ENCODE measurements around the gene PSMB8.
A peak's percentile ranks its signal among the peaks of the same experiment; 100 is the strongest.

Gene PSMB8

GRCh38 chr6:32887616-32888015 lies 43.8 kb upstream of the PSMB8 start:
- no peaks in the 10 kb centered on the region for H3K27me3 ChIP-seq (ENCODE audit: insufficient read depth, low read length)
- no peak overlapping the region for H3K4me2 ChIP-seq (ENCODE audit: low read length)
- WGBS (ENCODE audit: extremely low coverage, insufficient coverage, insufficient read length), result no CpG with 5 or more reads among the region's 5 CpGs
- no peak overlapping the region for H3K18ac ChIP-seq (ENCODE audit: low read length)
- H2AFZ ChIP-seq (ENCODE audit: insufficient read depth, low read length, poor library complexity), result no peak overlapping the region
- no peak overlapping the region for H3K9ac ChIP-seq (ENCODE audit: low read length)
- no peak overlapping the region for H2BK120ac ChIP-seq (ENCODE audit: insufficient read depth, low read length, poor library complexity)
- no peaks in the 10 kb centered on the region for H3K4me1 ChIP-seq (ENCODE audit: control insufficient read depth in 1 of 2, insufficient read depth in 2 of 2, low read length in 2 of 2)
- H3K4ac ChIP-seq (ENCODE audit: low read depth, low read length), result no peak overlapping the region
- no peaks in the 10 kb centered on the region for H3K9me3 ChIP-seq (ENCODE audit: insufficient read depth, low read depth, low read length)
- no peak overlapping the region for H2BK12ac ChIP-seq (ENCODE audit: low read length)
- no peak overlapping the region for H4K12ac ChIP-seq (ENCODE audit: low read depth, low read length)
- H2AK5ac ChIP-seq (ENCODE audit: low read length), result no peak overlapping the region
- no peak overlapping the region for H2BK5ac ChIP-seq (ENCODE audit: low read depth, low read length, poor library complexity)
- no peaks in the 10 kb centered on the region for H3K79me1 ChIP-seq (ENCODE audit: low read length)
- H4K91ac ChIP-seq (ENCODE audit: low read depth, low read length), result no peak overlapping the region
- no peak overlapping the region for H3K23ac ChIP-seq (ENCODE audit: low read length)
- H3K4me3 ChIP-seq (ENCODE audit: low read depth, low read length), result no peak overlapping the region
- DNase-seq, result no peak
- no peak overlapping the region for H3K27ac ChIP-seq (ENCODE audit: low read depth, low read length)
- H3K79me2 ChIP-seq (ENCODE audit: control insufficient read depth, insufficient read depth, low read length, poor library complexity), result no peaks in the 10 kb centered on the region
- no peak overlapping the region for H4K8ac ChIP-seq (ENCODE audit: low read depth, low read length)
- H3K36me3 ChIP-seq (ENCODE audit: control insufficient read depth in 1 of 2, insufficient read depth in 2 of 2, low read length in 2 of 2), result no peaks in the 10 kb centered on the region
- H3K14ac ChIP-seq (ENCODE audit: low read length), result no peak overlapping the region

- Histone ChIP-seq H4K12ac (ENCODE audit: low read depth, low read length) (no peak overlapping the region), H3K4me2 (ENCODE audit: low read length) (no peak overlapping the region), H2BK12ac (ENCODE audit: low read length) (no peak overlapping the region), H3K4me1 (ENCODE audit: control insufficient read depth in 1 of 2, insufficient read depth in 2 of 2, low read length in 2 of 2) (no peaks in the 10 kb centered on the region), H3K4me3 (ENCODE audit: low read depth, low read length) (no peak overlapping the region), H3K9ac (ENCODE audit: low read length) (no peak overlapping the region), H3K9me3 (ENCODE audit: insufficient read depth, low read depth, low read length) (no peaks in the 10 kb centered on the region), H3K4ac (ENCODE audit: low read depth, low read length) (no peak overlapping the region), H2BK120ac (ENCODE audit: insufficient read depth, low read length, poor library complexity) (no peak overlapping the region), H4K91ac (ENCODE audit: low read depth, low read length) (no peak overlapping the region), H2BK5ac (ENCODE audit: low read depth, low read length, poor library complexity) (no peak overlapping the region), H3K36me3 (ENCODE audit: control insufficient read depth in 1 of 2, insufficient read depth in 2 of 2, low read length in 2 of 2) (no peaks in the 10 kb centered on the region), H3K14ac (ENCODE audit: low read length) (no peak overlapping the region), H2AK5ac (ENCODE audit: low read length) (no peak overlapping the region), H4K8ac (ENCODE audit: low read depth, low read length) (no peak overlapping the region), H2AFZ (ENCODE audit: insufficient read depth, low read length, poor library complexity) (no peak overlapping the region), H3K27me3 (ENCODE audit: insufficient read depth, low read length) (no peaks in the 10 kb centered on the region), H3K79me2 (ENCODE audit: control insufficient read depth, insufficient read depth, low read length, poor library complexity) (no peaks in the 10 kb centered on the region), H3K23ac (ENCODE audit: low read length) (no peak overlapping the region), H3K18ac (ENCODE audit: low read length) (no peak overlapping the region), H3K79me1 (ENCODE audit: low read length) (no peaks in the 10 kb centered on the region), H3K27ac (ENCODE audit: low read depth, low read length) (no peak overlapping the region)
- no CpG with 5 or more reads among the region's 3 CpGs for WGBS (ENCODE audit: extremely low coverage, insufficient coverage, insufficient read length)
- peak in 1 of 2 donors; percentile 41 for DNase-seq
Observed at GRCh38 chr6:32886681-32887383, 43.0 kb upstream of the PSMB8 start.

- Histone ChIP-seq H3K9me3 (ENCODE audit: insufficient read depth, low read depth, low read length) (no peaks in the 10 kb centered on the region), H3K27ac (ENCODE audit: low read depth, low read length) (no peak overlapping the region), H2AK5ac (ENCODE audit: low read length) (no peak overlapping the region), H3K4me3 (ENCODE audit: low read depth, low read length) (no peak overlapping the region), H2BK120ac (ENCODE audit: insufficient read depth, low read length, poor library complexity) (no peak overlapping the region), H2AFZ (ENCODE audit: insufficient read depth, low read length, poor library complexity) (no peak overlapping the region), H3K4ac (ENCODE audit: low read depth, low read length) (no peak overlapping the region), H4K8ac (ENCODE audit: low read depth, low read length) (no peak overlapping the region), H4K12ac (ENCODE audit: low read depth, low read length) (no peak overlapping the region), H3K4me1 (ENCODE audit: control insufficient read depth in 1 of 2, insufficient read depth in 2 of 2, low read length in 2 of 2) (no peaks in the 10 kb centered on the region), H3K14ac (ENCODE audit: low read length) (no peak overlapping the region), H3K9ac (ENCODE audit: low read length) (no peak overlapping the region), H3K79me1 (ENCODE audit: low read length) (no peaks in the 10 kb centered on the region), H3K27me3 (ENCODE audit: insufficient read depth, low read length) (no peaks in the 10 kb centered on the region), H3K23ac (ENCODE audit: low read length) (no peak overlapping the region), H4K91ac (ENCODE audit: low read depth, low read length) (no peak overlapping the region), H2BK12ac (ENCODE audit: low read length) (no peak overlapping the region), H2BK5ac (ENCODE audit: low read depth, low read length, poor library complexity) (no peak overlapping the region), H3K18ac (ENCODE audit: low read length) (no peak overlapping the region), H3K36me3 (ENCODE audit: control insufficient read depth in 1 of 2, insufficient read depth in 2 of 2, low read length in 2 of 2) (no peaks in the 10 kb centered on the region), H3K4me2 (ENCODE audit: low read length) (no peak overlapping the region), H3K79me2 (ENCODE audit: control insufficient read depth, insufficient read depth, low read length, poor library complexity) (no peaks in the 10 kb centered on the region)
- no CpG with 5 or more reads among the region's 4 CpGs for WGBS (ENCODE audit: extremely low coverage, insufficient coverage, insufficient read length)
- DNase-seq, result peak in 1 of 2 donors; percentile 85
Observed at GRCh38 chr6:32885698-32886286, 41.9 kb upstream of the PSMB8 start.

GRCh38 chr6:32883789-32884188 lies 39.9 kb upstream of the PSMB8 start:
- Histone ChIP-seq H3K9me3 (ENCODE audit: insufficient read depth, low read depth, low read length) (no peaks in the 10 kb centered on the region), H3K79me2 (ENCODE audit: control insufficient read depth, insufficient read depth, low read length, poor library complexity) (no peaks in the 10 kb centered on the region), H3K23ac (ENCODE audit: low read length) (no peak overlapping the region), H3K27ac (ENCODE audit: low read depth, low read length) (no peak overlapping the region), H2BK5ac (ENCODE audit: low read depth, low read length, poor library complexity) (no peak overlapping the region), H3K4me1 (ENCODE audit: control insufficient read depth in 1 of 2, insufficient read depth in 2 of 2, low read length in 2 of 2) (no peaks in the 10 kb centered on the region), H3K4ac (ENCODE audit: low read depth, low read length) (no peak overlapping the region), H2AFZ (ENCODE audit: insufficient read depth, low read length, poor library complexity) (no peak overlapping the region), H4K12ac (ENCODE audit: low read depth, low read length) (no peak overlapping the region), H3K27me3 (ENCODE audit: insufficient read depth, low read length) (no peaks in the 10 kb centered on the region), H3K36me3 (ENCODE audit: control insufficient read depth in 1 of 2, insufficient read depth in 2 of 2, low read length in 2 of 2) (no peaks in the 10 kb centered on the region), H2AK5ac (ENCODE audit: low read length) (no peak overlapping the region), H3K79me1 (ENCODE audit: low read length) (no peaks in the 10 kb centered on the region), H3K4me3 (ENCODE audit: low read depth, low read length) (no peak overlapping the region), H3K18ac (ENCODE audit: low read length) (no peak overlapping the region), H2BK120ac (ENCODE audit: insufficient read depth, low read length, poor library complexity) (no peak overlapping the region), H3K14ac (ENCODE audit: low read length) (no peak overlapping the region), H3K9ac (ENCODE audit: low read length) (no peak overlapping the region), H3K4me2 (ENCODE audit: low read length) (no peak overlapping the region), H4K91ac (ENCODE audit: low read depth, low read length) (no peak overlapping the region), H4K8ac (ENCODE audit: low read depth, low read length) (no peak overlapping the region), H2BK12ac (ENCODE audit: low read length) (no peak overlapping the region)
- WGBS (ENCODE audit: extremely low coverage, insufficient coverage, insufficient read length), result no CpG with 5 or more reads among the region's 5 CpGs
- DNase-seq, result peak in 1 of 2 donors; percentile 23
